H9 (cell line): Measurements from ENCODE around the gene FAM170B. TPM values are rescaled to one million over a fixed set of nuclear protein-coding genes. Genes with fewer than 3 reads are reported as not detected.

Source experiments
- DNase-seq: peaks from one replicate; pipeline ENCODE4 v3.0.0-alpha.2; 2017
- H2AFZ ChIP-seq: one replicate; pipeline ENCODE4 v1.6.1; 2013; ENCODE audit warnings: mild to moderate bottlenecking, low read length, control low read depth, moderate library complexity
- H2AK5ac ChIP-seq: 2 replicates; pipeline ENCODE4 v1.6.1; 2013; ENCODE audit warnings: low read length, control low read depth, mixed read lengths; ENCODE audit not compliant: insufficient read length
- H2BK120ac ChIP-seq: one replicate; pipeline ENCODE4 v1.6.1; 2013; ENCODE audit warnings: low read depth, mild to moderate bottlenecking, low read length, control low read depth, inconsistent platforms; ENCODE audit not compliant: poor library complexity, severe bottlenecking
- H2BK12ac ChIP-seq: 2 replicates; pipeline ENCODE4 v1.6.1; 2013; ENCODE audit warnings: low read length, control low read depth, mixed read lengths, low read depth; ENCODE audit not compliant: insufficient read length
- H2BK15ac ChIP-seq: 2 replicates; pipeline ENCODE4 v1.6.1; 2013; ENCODE audit warnings: low read depth, low read length, control low read depth
- H2BK20ac ChIP-seq: one replicate; pipeline ENCODE4 v1.6.1; 2013; ENCODE audit warnings: low read depth, mild to moderate bottlenecking, low read length, control low read depth, inconsistent platforms; ENCODE audit not compliant: poor library complexity, severe bottlenecking
- H2BK5ac ChIP-seq: 2 replicates; pipeline ENCODE4 v1.6.1; 2013; ENCODE audit warnings: low read length, control low read depth, mixed read lengths; ENCODE audit not compliant: insufficient read length
- H3K14ac ChIP-seq: 2 replicates; pipeline ENCODE4 v1.6.1; 2013; ENCODE audit warnings: low read length, control low read depth; ENCODE audit not compliant: insufficient read depth
- H3K18ac ChIP-seq: 2 replicates; pipeline ENCODE4 v1.6.1; 2013; ENCODE audit warnings: low read depth, mild to moderate bottlenecking, mixed read lengths, low read length, control low read depth; ENCODE audit not compliant: insufficient read length
- H3K23ac ChIP-seq: 2 replicates; pipeline ENCODE4 v1.6.1; 2013; ENCODE audit warnings: low read length, control low read depth, mixed read lengths, low read depth; ENCODE audit not compliant: insufficient read length
- H3K23me2 ChIP-seq: 2 replicates; pipeline ENCODE4 v1.6.1; 2013; ENCODE audit warnings: low read depth, mild to moderate bottlenecking, mixed read lengths, low read length, control low read depth; ENCODE audit not compliant: insufficient read length, poor library complexity, severe bottlenecking
- H3K27ac ChIP-seq: 2 replicates; pipeline ENCODE4 v1.5.1; 2013; ENCODE audit warnings: low read length, control low read depth, mixed read lengths, low read depth; ENCODE audit not compliant: insufficient read length
- H3K27me3 ChIP-seq: 2 replicates; pipeline ENCODE4 v1.6.1; 2013; ENCODE audit warnings: low read length, control low read depth, inconsistent platforms; ENCODE audit not compliant: insufficient read depth
- H3K4ac ChIP-seq: 2 replicates; pipeline ENCODE4 v1.6.1; 2013; ENCODE audit warnings: low read depth, mild to moderate bottlenecking, control low read depth, inconsistent platforms, low read length, moderate library complexity
- H3K4me1 ChIP-seq: 2 replicates; pipeline ENCODE4 v1.6.1; 2013; ENCODE audit warnings: low read length, control low read depth, inconsistent platforms; ENCODE audit not compliant: insufficient read depth
- H3K4me2 ChIP-seq: 2 replicates; pipeline ENCODE4 v1.6.1; 2013; ENCODE audit warnings: low read length, control low read depth, mixed read lengths; ENCODE audit not compliant: insufficient read length, insufficient read depth
- H3K56ac ChIP-seq: 2 replicates; pipeline ENCODE4 v1.6.1; 2013; ENCODE audit warnings: low read depth, mild to moderate bottlenecking, mixed read lengths, low read length, control low read depth; ENCODE audit not compliant: insufficient read length
- H3K79me1 ChIP-seq: 2 replicates; pipeline ENCODE4 v1.6.1; 2013; ENCODE audit warnings: low read depth, mild to moderate bottlenecking, moderate library complexity, low read length, control low read depth, inconsistent platforms; ENCODE audit not compliant: insufficient read depth, poor library complexity, severe bottlenecking
- H3K79me2 ChIP-seq: 2 replicates; pipeline ENCODE4 v1.6.1; 2013; ENCODE audit warnings: low read length, control low read depth, inconsistent platforms; ENCODE audit not compliant: insufficient read depth
- H3K9ac ChIP-seq: 2 replicates; pipeline ENCODE4 v1.6.1; 2013; ENCODE audit warnings: low read length, control low read depth, mixed read lengths; ENCODE audit not compliant: insufficient read length; ENCODE audit errors: extremely low read depth
- H3K9me3 ChIP-seq: one replicate; pipeline ENCODE4 v1.6.1; 2013; ENCODE audit warnings: low read depth, low read length, inconsistent platforms; ENCODE audit not compliant: control insufficient read depth
- H3T11ph ChIP-seq: one replicate; pipeline ENCODE4 v1.6.1; 2013; ENCODE audit warnings: mild to moderate bottlenecking, low read length, control low read depth, inconsistent platforms
- H4K20me1 ChIP-seq: one replicate; pipeline ENCODE4 v1.6.1; 2013; ENCODE audit not compliant: control insufficient read depth, insufficient read length, insufficient read depth
- H4K5ac ChIP-seq: 2 replicates; pipeline ENCODE4 v1.6.1; 2013; ENCODE audit warnings: low read depth, mild to moderate bottlenecking, mixed read lengths, low read length, control low read depth; ENCODE audit not compliant: insufficient read length
- H4K8ac ChIP-seq: replicated peaks from 2 replicates; pipeline ENCODE4 v1.6.1; 2013; ENCODE audit warnings: low read length, control low read depth, mixed read lengths, low read depth; ENCODE audit not compliant: insufficient read length
- H4K91ac ChIP-seq: 2 replicates; pipeline ENCODE4 v1.6.1; 2013; ENCODE audit warnings: low read depth, mild to moderate bottlenecking, moderate library complexity, mixed read lengths, low read length, control low read depth; ENCODE audit not compliant: insufficient read length
- H3K27ac Mint-ChIP-seq, 3 experiments: 2 replicates in 2 of 3; 3 replicates in 1 of 3; pipeline ENCODE4 v1.8.0; 2020 to 2021; ENCODE audit warnings: mixed read lengths in 3 of 3, mild to moderate bottlenecking in 1 of 3, moderate library complexity in 1 of 3
- H3K27me3 Mint-ChIP-seq: 2 replicates; pipeline ENCODE4 v1.8.0; 2021; ENCODE audit warnings: low read depth, mild to moderate bottlenecking, moderate library complexity, mixed read lengths
- H3K36me3 Mint-ChIP-seq, 3 experiments: 2 replicates in 2 of 3; 3 replicates in 1 of 3; pipeline ENCODE4 v1.8.0; 2020 to 2021; ENCODE audit warnings: low read depth in 3 of 3, mixed read lengths in 3 of 3; ENCODE audit not compliant: insufficient read depth in 1 of 3
- H3K4me1 Mint-ChIP-seq, 2 experiments: 2 replicates each; pipeline ENCODE4 v1.8.0; 2020; ENCODE audit warnings: mixed read lengths in 2 of 2
- H3K4me3 Mint-ChIP-seq, 2 experiments: 2 replicates in 1 of 2; 3 replicates in 1 of 2; pipeline ENCODE4 v1.8.0; 2020 to 2021; ENCODE audit warnings: mild to moderate bottlenecking in 2 of 2, mixed read lengths in 2 of 2, moderate library complexity in 1 of 2
- H3K9me3 Mint-ChIP-seq, 2 experiments: 2 replicates in 1 of 2; 3 replicates in 1 of 2; pipeline ENCODE4 v1.8.0; 2020; ENCODE audit warnings: mild to moderate bottlenecking in 2 of 2, mixed read lengths in 2 of 2, moderate library complexity in 1 of 2
- WGBS: extraction: QIAGEN DNeasy Blood & Tissue Kit; methylation state at CpG from one replicate; pipeline ENCODE4 v1.1.7; 2013; ENCODE audit warnings: missing lambda C conversion rate, low lambda C conversion rate, mixed read lengths; ENCODE audit not compliant: insufficient read length; ENCODE audit errors: extremely low coverage; 5-methylcytosine and 5-hydroxymethylcytosine counted together
- total RNA-seq: library from RNA; stranded (reverse); gene quantifications from 2 replicates; pipeline ENCODE4 v1.2.1, GENCODE V29; 2021
- TF ChIP-seq, protein P1 (sequence below): fragments of 200-600 bp; sonication (generic); conservative IDR thresholded peaks from 3 replicates; pipeline ENCODE4 v1.8.0; 2021; ENCODE audit warnings: antibody characterized with exemption, mild to moderate bottlenecking

FAM170B gene
- total RNA-seq, 1 experiment from 2014 or later: not detected

DNA sequence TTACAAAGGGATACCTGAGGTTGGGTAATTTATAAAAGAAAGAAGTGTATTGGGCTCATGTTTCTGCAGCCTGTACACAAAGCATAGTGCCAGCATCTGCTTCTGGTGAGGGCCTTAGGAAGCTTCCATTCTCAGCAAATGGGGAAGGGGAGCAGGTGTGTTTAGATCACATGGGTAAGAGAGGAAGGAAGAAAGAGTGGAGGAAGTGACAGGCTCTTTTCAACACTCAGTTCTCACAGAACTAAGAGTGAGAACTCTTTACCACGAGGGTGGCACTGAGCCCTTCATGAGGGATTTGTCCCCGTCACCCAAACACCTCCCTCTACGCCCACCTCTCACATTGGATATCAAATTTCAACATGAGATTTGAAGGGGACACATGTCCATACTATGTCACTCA is 506 bp upstream of the FAM170B start:
- H3K27me3 ChIP-seq: no peaks in the 10 kb centered on the region
- no peak overlapping the region for H2BK20ac ChIP-seq
- H3K14ac ChIP-seq: no peak overlapping the region
- no peaks in the 10 kb centered on the region; a peak in 1 of 7 replicates for H3K36me3 Mint-ChIP-seq
- no peak overlapping the region for H3K9ac ChIP-seq
- H3K9me3 ChIP-seq: no peaks in the 10 kb centered on the region
- H3K79me1 ChIP-seq: no peaks in the 10 kb centered on the region
- no peaks in the 10 kb centered on the region; the same call in 1 of the 2 replicates for H3K4me1 ChIP-seq
- no peak overlapping the region for H3T11ph ChIP-seq
- H3K27ac ChIP-seq: no peak overlapping the region
- H3K4ac ChIP-seq: no peak overlapping the region
- H3K9me3 Mint-ChIP-seq: peaks cover 0 to 2% of the 10 kb centered on the region in 2 experiments; a peak in 2 of 5 replicates
- no peak overlapping the region for H3K27ac Mint-ChIP-seq
- WGBS: no CpG with 5 or more reads among the region's 3 CpGs
- H3K79me2 ChIP-seq: no peaks in the 10 kb centered on the region
- TF ChIP-seq, protein P1, sequence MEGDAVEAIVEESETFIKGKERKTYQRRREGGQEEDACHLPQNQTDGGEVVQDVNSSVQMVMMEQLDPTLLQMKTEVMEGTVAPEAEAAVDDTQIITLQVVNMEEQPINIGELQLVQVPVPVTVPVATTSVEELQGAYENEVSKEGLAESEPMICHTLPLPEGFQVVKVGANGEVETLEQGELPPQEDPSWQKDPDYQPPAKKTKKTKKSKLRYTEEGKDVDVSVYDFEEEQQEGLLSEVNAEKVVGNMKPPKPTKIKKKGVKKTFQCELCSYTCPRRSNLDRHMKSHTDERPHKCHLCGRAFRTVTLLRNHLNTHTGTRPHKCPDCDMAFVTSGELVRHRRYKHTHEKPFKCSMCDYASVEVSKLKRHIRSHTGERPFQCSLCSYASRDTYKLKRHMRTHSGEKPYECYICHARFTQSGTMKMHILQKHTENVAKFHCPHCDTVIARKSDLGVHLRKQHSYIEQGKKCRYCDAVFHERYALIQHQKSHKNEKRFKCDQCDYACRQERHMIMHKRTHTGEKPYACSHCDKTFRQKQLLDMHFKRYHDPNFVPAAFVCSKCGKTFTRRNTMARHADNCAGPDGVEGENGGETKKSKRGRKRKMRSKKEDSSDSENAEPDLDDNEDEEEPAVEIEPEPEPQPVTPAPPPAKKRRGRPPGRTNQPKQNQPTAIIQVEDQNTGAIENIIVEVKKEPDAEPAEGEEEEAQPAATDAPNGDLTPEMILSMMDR: no peak
- no peak overlapping the region for H2BK5ac ChIP-seq
- no peak overlapping the region for H3K23ac ChIP-seq
- peak; percentile 0 for DNase-seq
- H3K18ac ChIP-seq: no peak overlapping the region
- no peak overlapping the region for H4K5ac ChIP-seq
- no peaks in the 10 kb centered on the region for H3K23me2 ChIP-seq
- no peak overlapping the region for H3K4me2 ChIP-seq
- H4K8ac ChIP-seq: no peak overlapping the region
- no peaks in the 10 kb centered on the region for H4K20me1 ChIP-seq
- no peak overlapping the region for H2AK5ac ChIP-seq
- H3K4me3 Mint-ChIP-seq: no peak overlapping the region
- H2BK120ac ChIP-seq: no peak overlapping the region
- H2BK12ac ChIP-seq: no peak overlapping the region
- no peak overlapping the region for H2BK15ac ChIP-seq
- peaks cover 6% of the 10 kb centered on the region for H3K27me3 Mint-ChIP-seq
- H4K91ac ChIP-seq: no peak overlapping the region
- peaks cover 5 to 7% of the 10 kb centered on the region in 2 experiments; a peak in 3 of 4 replicates for H3K4me1 Mint-ChIP-seq
- no peak overlapping the region for H2AFZ ChIP-seq
- no peak overlapping the region for H3K56ac ChIP-seq
